ENCODE measurements around the gene PREP. TPM values are rescaled to one million over a fixed set of nuclear protein-coding genes. Genes with fewer than 3 reads are reported as not detected.

The PREP gene
- total and polyA plus RNA-seq, 2 of the 8 experiments (the other 6 are each of a cell fraction or from before 2014, with no cell fraction given) = 26.8 to 70.0 TPM

DNA sequence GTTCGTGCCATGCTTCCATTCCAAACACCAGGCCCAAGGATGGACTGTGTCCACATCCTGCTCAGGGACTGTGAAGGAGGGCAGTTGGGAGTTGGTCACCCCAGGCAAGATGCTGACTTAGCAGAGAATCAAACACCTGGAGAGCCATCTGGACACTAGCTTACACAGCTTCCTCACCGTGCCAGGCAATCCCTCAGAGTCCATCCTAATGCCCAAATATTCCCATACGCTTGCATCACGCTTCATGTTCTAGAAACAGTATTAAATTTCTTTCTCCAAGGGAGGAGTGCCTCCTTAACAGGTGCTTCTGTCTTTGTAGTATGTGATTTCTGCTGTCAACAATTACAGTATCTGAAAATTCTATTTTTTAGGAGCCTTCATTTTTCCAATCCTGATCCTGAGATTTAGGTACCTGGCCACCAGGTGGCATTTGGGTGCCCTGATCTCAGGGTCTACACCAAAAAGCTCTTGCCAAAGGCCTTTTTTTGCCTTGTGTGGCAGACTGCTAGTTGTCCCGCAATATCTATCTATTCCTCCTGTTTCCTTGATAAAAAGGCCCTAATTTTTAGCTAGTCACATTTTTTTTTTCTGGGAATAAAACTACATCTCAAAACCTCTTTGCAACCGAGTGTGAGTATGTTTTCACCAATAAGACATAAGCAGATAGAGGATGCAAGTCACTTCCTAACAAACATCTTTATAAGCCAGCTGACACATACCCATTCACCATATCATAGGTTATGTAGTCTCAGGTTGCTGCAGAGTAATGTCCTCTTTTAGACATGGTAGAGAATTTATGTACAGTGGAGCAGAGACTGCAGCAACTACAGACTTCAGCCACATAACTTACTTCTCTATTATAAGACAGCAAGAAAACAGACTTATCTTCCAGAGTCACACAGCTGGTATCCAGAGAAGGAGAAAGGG is 85.0 kb downstream of the PREP start:
- H3K9ac ChIP-seq (replicated peaks in 1 of 4; ENCODE audit: extremely low read depth in 1 of 4, low read depth in 3 of 4, low read length in 3 of 4) = no peak overlapping the region
- no peak overlapping the region for H2BK15ac ChIP-seq (ENCODE audit: low read length)
- FAIRE-seq = peak; percentile 39
- no peak overlapping the region for H2BK20ac ChIP-seq (ENCODE audit: low read length)
- 92% methylated on average over 6 of the region's 6 CpGs; no CpG with 5 or more reads in 1 of the 2 experiments for WGBS, 2 experiments (ENCODE audit: extremely low coverage in 1 of 2, insufficient coverage in 1 of 2, insufficient read length in 1 of 2, insufficient replicate concordance in 2 of 2, low coverage in 1 of 2, low lambda C conversion rate in 2 of 2, missing lambda C conversion rate in 1 of 2)
- peaks cover 0 to 8% (median 6%) of the 10 kb centered on the region in 4 experiments; a peak in 5 of 8 replicates for H3K36me3 ChIP-seq (ENCODE audit: control insufficient read depth in 2 of 4, insufficient read depth in 4 of 4, low read length in 3 of 4)
- no peaks in the 10 kb centered on the region for H3K27me3 ChIP-seq (replicated peaks in 1 of 4; ENCODE audit: control insufficient read depth in 3 of 4, extremely low read depth in 1 of 4, insufficient read depth in 3 of 4, low read length in 3 of 4)
- no peak overlapping the region for H2BK5ac ChIP-seq (ENCODE audit: low read depth, low read length)
- no peaks in the 10 kb centered on the region for H3K9me3 ChIP-seq (ENCODE audit: insufficient read depth in 2 of 2, low read depth in 1 of 2, low read length in 1 of 2)
- no peak overlapping the region for H3K27ac ChIP-seq (ENCODE audit: low read depth, low read length)
- no peak overlapping the region for H4K8ac ChIP-seq (ENCODE audit: extremely low read depth, insufficient read depth, low read length)
- no peaks in the 10 kb centered on the region for H3K23me2 ChIP-seq (ENCODE audit: low read depth, low read length)
- H3K14ac ChIP-seq (ENCODE audit: insufficient read length) = no peak overlapping the region
- H3K4me2 ChIP-seq (ENCODE audit: insufficient read depth in 1 of 2, low read depth in 2 of 2, low read length in 2 of 2) = no peak overlapping the region
- ChIA-PET CTCF (ENCODE audit: partially characterized antibody) (interaction anchor here (0.7 to 5.4 kb wide), 32 partner anchors 8 to 458 kb away, joined by 3 to 47 read pairs (median 5); partner anchors contain the start of gene HACE1), POLR2A (ENCODE audit: partially characterized antibody) (interaction anchor here (0.6 to 1.9 kb wide), 2 partner anchors 13 to 70 kb away, joined by 3 to 5 read pairs; no protein-coding TSS in a partner anchor)
- no peak overlapping the region for H3K56ac ChIP-seq (replicated peaks; ENCODE audit: insufficient read length, low read depth, low read length)
- H3K4ac ChIP-seq (replicated peaks; ENCODE audit: insufficient read length, low read depth, low read length) = no peak overlapping the region
- no peak for DNase-seq (ENCODE audit: low read depth in 1 of 2, low spot score in 2 of 2)
- no peak overlapping the region for H3K18ac ChIP-seq (ENCODE audit: extremely low read depth, low read length)
- peaks cover 2 to 3% of the 10 kb centered on the region in 2 experiments for H4K20me1 ChIP-seq (replicated peaks in 1 of 2; ENCODE audit: control insufficient read depth in 1 of 2, insufficient read depth in 2 of 2, low read length in 2 of 2)
- H2AFZ ChIP-seq (ENCODE audit: low read length) = no peak overlapping the region
- no peaks in the 10 kb centered on the region for H3K79me2 ChIP-seq (ENCODE audit: control insufficient read depth in 1 of 2, insufficient read depth in 2 of 2, low read length in 2 of 2)
- no peak overlapping the region for H3K4me3 ChIP-seq (ENCODE audit: extremely low read depth in 1 of 4, insufficient read depth in 2 of 4, low read depth in 3 of 4, low read length in 4 of 4)
- no peak overlapping the region for H4K91ac ChIP-seq (replicated peaks; ENCODE audit: insufficient read length, low read length)
- no peak overlapping the region for H3K23ac ChIP-seq (ENCODE audit: insufficient read length)
- no peak overlapping the region for H2BK120ac ChIP-seq (replicated peaks; ENCODE audit: low read depth, low read length)
- H2BK12ac ChIP-seq (ENCODE audit: low read depth, low read length) = no peak overlapping the region
- H4K5ac ChIP-seq (ENCODE audit: insufficient read length, low read depth, low read length) = no peak overlapping the region
- no peak overlapping the region for H2AK5ac ChIP-seq (ENCODE audit: low read depth, low read length)
- H3K79me1 ChIP-seq (ENCODE audit: low read depth, low read length) = no peaks in the 10 kb centered on the region; the same call in 1 of the 2 replicates
- H3K4me1 ChIP-seq (replicated peaks in 1 of 4; ENCODE audit: control insufficient read depth in 3 of 4, insufficient read depth in 4 of 4, low read length in 3 of 4) = no peaks in the 10 kb centered on the region
- TF ChIP-seq BACH1 (IDR thresholded peaks at IDR 0.05; ENCODE audit: low read length) (no peak), NRF1 (IDR thresholded peaks at IDR 0.05; ENCODE audit: low read depth, low read length) (no peak), RAD21 (IDR thresholded peaks at IDR 0.05 in 1 of 2, conservative IDR thresholded peaks at IDR 0.05 in 1 of 2; ENCODE audit: low read depth in 2 of 2, low read length in 2 of 2) (peak; percentile 58 to 62), JUND (IDR thresholded peaks at IDR 0.05; ENCODE audit: low read length) (no peak), TAF1 (IDR thresholded peaks at IDR 0.05; ENCODE audit: low read depth, low read length) (no peak), MAFK (IDR thresholded peaks at IDR 0.05; ENCODE audit: low read depth, low read length) (no peak), TBP (IDR thresholded peaks at IDR 0.05; ENCODE audit: low read depth, low read length) (no peak), YY1 (IDR thresholded peaks at IDR 0.05; ENCODE audit: low read depth, low read length) (no peak), CHD1 (IDR thresholded peaks at IDR 0.05; ENCODE audit: low read depth, low read length) (no peak), CBX8 (IDR thresholded peaks at IDR 0.05; ENCODE audit: borderline replicate concordance, low read depth, low read length) (no peak), POLR2A (IDR thresholded peaks at IDR 0.05; ENCODE audit: control extremely low read depth in 1 of 2, low read depth in 2 of 2, low read length in 2 of 2) (no peak)
- TF ChIP-seq, protein P1, sequence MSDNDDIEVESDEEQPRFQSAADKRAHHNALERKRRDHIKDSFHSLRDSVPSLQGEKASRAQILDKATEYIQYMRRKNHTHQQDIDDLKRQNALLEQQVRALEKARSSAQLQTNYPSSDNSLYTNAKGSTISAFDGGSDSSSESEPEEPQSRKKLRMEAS (IDR thresholded peaks at IDR 0.05) = no peak

Measured in H1 (cell line).